Activated T-cell treated with anti-CD3 and anti-CD28 coated beads for 1 hour (primary cell): ENCODE results near the gene STXBP1.

ENCODE experiments used
- DNase-seq: peaks from one replicate; pipeline ENCODE4 v3.0.0-alpha.2; 2020; ENCODE audit warnings: low read depth

STXBP1 gene

GRCh38 chr9:127715470-127716337, 103.6 kb downstream of the STXBP1 start, which contains the start of the genes PTRH1 and TTC16:
TSS of gene PTRH1 (minus strand) at chr9:127715663. CDS start at chr9:127715639, 24 bp downstream.
TSS of gene TTC16 (plus strand) at chr9:127716079. CDS start at chr9:127716146, 67 bp downstream.
- peak; percentile 96 for DNase-seq

GRCh38 chr9:127716412-127716811, 104.3 kb downstream of the STXBP1 start:
- no peak for DNase-seq

GRCh38 chr9:127717766-127718165, 105.7 kb downstream of the STXBP1 start:
- DNase-seq = no peak

GRCh38 chr9:127720031-127720864, 108.2 kb downstream of the STXBP1 start:
- no peak for DNase-seq

GRCh38 chr9:127720865-127721227, 108.8 kb downstream of the STXBP1 start:
- DNase-seq = no peak

- DNase-seq = no peak
Observed at GRCh38 chr9:127721391-127721821, 109.3 kb downstream of the STXBP1 start.

- DNase-seq = no peak
Observed at GRCh38 chr9:127722055-127722745, 110.1 kb downstream of the STXBP1 start.

GRCh38 chr9:127723013-127723412, 110.9 kb downstream of the STXBP1 start:
- no peak for DNase-seq

GRCh38 chr9:127723444-127723843, 111.4 kb downstream of the STXBP1 start:
- no peak for DNase-seq

- DNase-seq = no peak
Observed at GRCh38 chr9:127724012-127724411, 111.9 kb downstream of the STXBP1 start.

GRCh38 chr9:127726871-127727270, 114.8 kb downstream of the STXBP1 start:
- DNase-seq = no peak

- no peak for DNase-seq
Observed at GRCh38 chr9:127728808-127729207, 116.7 kb downstream of the STXBP1 start.

- DNase-seq = no peak
Observed at GRCh38 chr9:127729522-127730256, 117.6 kb downstream of the STXBP1 start.

GRCh38 chr9:127730262-127730661, 118.2 kb downstream of the STXBP1 start:
- no peak for DNase-seq

- DNase-seq = no peak
Observed at GRCh38 chr9:127730799-127731410, 118.8 kb downstream of the STXBP1 start.

- no peak for DNase-seq
Observed at GRCh38 chr9:127731938-127732337, 119.9 kb downstream of the STXBP1 start.

- DNase-seq = no peak
Observed at GRCh38 chr9:127732444-127732843, 120.4 kb downstream of the STXBP1 start.

- DNase-seq = no peak
Observed at GRCh38 chr9:127733614-127734013, 121.5 kb downstream of the STXBP1 start.

GRCh38 chr9:127734247-127734746, 122.2 kb downstream of the STXBP1 start:
- DNase-seq = no peak

GRCh38 chr9:127734747-127735529, 122.9 kb downstream of the STXBP1 start, which contains the start of gene TOR2A:
TSS of gene TOR2A (minus strand) at chr9:127735294. CDS start at chr9:127735270, 24 bp downstream.
- DNase-seq = peak; percentile 99
